Breast epithelium (tissue), 3 donors: Measurements from ENCODE around the gene SPATS2.

Source experiments
- CTCF ChIP-seq, 3 donors: fragments of 450-650 bp; IDR thresholded peaks; one replicate each; pipeline ENCODE4 v1.5.1; 2016 to 2017; ENCODE audit warnings: antibody characterized with exemption in 3 of 3, mild to moderate bottlenecking in 3 of 3, moderate library complexity in 3 of 3
- POLR2A ChIP-seq: fragments of 450-650 bp; IDR thresholded peaks from one replicate; pipeline ENCODE4 v1.6.1; 2016; ENCODE audit warnings: antibody characterized with exemption, mild to moderate bottlenecking, moderate library complexity
- POLR2AphosphoS5 ChIP-seq, 3 donors: sonication (generic); formaldehyde crosslinking; IDR thresholded peaks; one replicate each; pipeline ENCODE4 v1.6.1; 2017; ENCODE audit warnings: antibody characterized with exemption in 3 of 3

GRCh38 chr12:49552425-49552824, 185.2 kb downstream of the SPATS2 start:
- TF ChIP-seq CTCF (IDR thresholded peaks at IDR 0.05), result no peak
- no peak for TF ChIP-seq POLR2A
- TF ChIP-seq POLR2AphosphoS5 (IDR thresholded peaks at IDR 0.05), result no peak
